Measurements from ENCODE around the gene NFATC2. TPM values are rescaled to one million over a fixed set of nuclear protein-coding genes. Genes with fewer than 3 reads are reported as not detected.

The NFATC2 gene
- total and polyA plus RNA-seq, 2 of the 8 experiments (the other 6 are each of a cell fraction or from before 2014, with no cell fraction given): 0.27 to 0.91 TPM

DNA sequence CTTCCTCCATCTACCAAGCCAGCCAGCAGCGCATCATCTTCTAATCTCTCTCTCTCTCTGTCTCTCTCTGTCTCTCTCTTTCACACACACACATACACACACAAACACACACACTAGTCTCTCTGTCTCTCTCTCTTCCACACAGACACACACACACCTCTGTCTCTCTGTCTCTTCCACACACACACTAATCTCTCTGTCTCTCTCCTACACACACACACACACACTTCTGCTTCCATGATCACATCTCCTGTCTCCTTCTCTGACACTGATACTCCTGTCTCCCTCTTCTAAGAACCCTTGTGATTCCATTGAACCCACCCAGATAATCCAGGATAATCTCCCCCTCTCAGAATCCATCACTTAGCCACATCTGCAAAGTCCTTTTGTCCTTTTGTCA, 181.3 kb downstream of the NFATC2 start (continued):
- TF ChIP-seq, protein P1, sequence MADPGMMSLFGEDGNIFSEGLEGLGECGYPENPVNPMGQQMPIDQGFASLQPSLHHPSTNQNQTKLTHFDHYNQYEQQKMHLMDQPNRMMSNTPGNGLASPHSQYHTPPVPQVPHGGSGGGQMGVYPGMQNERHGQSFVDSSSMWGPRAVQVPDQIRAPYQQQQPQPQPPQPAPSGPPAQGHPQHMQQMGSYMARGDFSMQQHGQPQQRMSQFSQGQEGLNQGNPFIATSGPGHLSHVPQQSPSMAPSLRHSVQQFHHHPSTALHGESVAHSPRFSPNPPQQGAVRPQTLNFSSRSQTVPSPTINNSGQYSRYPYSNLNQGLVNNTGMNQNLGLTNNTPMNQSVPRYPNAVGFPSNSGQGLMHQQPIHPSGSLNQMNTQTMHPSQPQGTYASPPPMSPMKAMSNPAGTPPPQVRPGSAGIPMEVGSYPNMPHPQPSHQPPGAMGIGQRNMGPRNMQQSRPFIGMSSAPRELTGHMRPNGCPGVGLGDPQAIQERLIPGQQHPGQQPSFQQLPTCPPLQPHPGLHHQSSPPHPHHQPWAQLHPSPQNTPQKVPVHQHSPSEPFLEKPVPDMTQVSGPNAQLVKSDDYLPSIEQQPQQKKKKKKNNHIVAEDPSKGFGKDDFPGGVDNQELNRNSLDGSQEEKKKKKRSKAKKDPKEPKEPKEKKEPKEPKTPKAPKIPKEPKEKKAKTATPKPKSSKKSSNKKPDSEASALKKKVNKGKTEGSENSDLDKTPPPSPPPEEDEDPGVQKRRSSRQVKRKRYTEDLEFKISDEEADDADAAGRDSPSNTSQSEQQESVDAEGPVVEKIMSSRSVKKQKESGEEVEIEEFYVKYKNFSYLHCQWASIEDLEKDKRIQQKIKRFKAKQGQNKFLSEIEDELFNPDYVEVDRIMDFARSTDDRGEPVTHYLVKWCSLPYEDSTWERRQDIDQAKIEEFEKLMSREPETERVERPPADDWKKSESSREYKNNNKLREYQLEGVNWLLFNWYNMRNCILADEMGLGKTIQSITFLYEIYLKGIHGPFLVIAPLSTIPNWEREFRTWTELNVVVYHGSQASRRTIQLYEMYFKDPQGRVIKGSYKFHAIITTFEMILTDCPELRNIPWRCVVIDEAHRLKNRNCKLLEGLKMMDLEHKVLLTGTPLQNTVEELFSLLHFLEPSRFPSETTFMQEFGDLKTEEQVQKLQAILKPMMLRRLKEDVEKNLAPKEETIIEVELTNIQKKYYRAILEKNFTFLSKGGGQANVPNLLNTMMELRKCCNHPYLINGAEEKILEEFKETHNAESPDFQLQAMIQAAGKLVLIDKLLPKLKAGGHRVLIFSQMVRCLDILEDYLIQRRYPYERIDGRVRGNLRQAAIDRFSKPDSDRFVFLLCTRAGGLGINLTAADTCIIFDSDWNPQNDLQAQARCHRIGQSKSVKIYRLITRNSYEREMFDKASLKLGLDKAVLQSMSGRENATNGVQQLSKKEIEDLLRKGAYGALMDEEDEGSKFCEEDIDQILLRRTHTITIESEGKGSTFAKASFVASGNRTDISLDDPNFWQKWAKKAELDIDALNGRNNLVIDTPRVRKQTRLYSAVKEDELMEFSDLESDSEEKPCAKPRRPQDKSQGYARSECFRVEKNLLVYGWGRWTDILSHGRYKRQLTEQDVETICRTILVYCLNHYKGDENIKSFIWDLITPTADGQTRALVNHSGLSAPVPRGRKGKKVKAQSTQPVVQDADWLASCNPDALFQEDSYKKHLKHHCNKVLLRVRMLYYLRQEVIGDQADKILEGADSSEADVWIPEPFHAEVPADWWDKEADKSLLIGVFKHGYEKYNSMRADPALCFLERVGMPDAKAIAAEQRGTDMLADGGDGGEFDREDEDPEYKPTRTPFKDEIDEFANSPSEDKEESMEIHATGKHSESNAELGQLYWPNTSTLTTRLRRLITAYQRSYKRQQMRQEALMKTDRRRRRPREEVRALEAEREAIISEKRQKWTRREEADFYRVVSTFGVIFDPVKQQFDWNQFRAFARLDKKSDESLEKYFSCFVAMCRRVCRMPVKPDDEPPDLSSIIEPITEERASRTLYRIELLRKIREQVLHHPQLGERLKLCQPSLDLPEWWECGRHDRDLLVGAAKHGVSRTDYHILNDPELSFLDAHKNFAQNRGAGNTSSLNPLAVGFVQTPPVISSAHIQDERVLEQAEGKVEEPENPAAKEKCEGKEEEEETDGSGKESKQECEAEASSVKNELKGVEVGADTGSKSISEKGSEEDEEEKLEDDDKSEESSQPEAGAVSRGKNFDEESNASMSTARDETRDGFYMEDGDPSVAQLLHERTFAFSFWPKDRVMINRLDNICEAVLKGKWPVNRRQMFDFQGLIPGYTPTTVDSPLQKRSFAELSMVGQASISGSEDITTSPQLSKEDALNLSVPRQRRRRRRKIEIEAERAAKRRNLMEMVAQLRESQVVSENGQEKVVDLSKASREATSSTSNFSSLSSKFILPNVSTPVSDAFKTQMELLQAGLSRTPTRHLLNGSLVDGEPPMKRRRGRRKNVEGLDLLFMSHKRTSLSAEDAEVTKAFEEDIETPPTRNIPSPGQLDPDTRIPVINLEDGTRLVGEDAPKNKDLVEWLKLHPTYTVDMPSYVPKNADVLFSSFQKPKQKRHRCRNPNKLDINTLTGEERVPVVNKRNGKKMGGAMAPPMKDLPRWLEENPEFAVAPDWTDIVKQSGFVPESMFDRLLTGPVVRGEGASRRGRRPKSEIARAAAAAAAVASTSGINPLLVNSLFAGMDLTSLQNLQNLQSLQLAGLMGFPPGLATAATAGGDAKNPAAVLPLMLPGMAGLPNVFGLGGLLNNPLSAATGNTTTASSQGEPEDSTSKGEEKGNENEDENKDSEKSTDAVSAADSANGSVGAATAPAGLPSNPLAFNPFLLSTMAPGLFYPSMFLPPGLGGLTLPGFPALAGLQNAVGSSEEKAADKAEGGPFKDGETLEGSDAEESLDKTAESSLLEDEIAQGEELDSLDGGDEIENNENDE (IDR thresholded peaks at IDR 0.05; ENCODE audit: insufficient replicate concordance, low read length): no peak
- TF ChIP-seq EGR1 (IDR thresholded peaks at IDR 0.05; ENCODE audit: borderline replicate concordance, low read depth, low read length) (no peak), RNF2 (IDR thresholded peaks at IDR 0.05; ENCODE audit: borderline replicate concordance, low read depth, low read length, missing control alignments, poor library complexity, severe bottlenecking) (no peak), HDAC2 (IDR thresholded peaks at IDR 0.05; ENCODE audit: borderline replicate concordance in 1 of 2, low read depth in 2 of 2, low read length in 2 of 2) (no peak), FOSL1 (IDR thresholded peaks at IDR 0.05; ENCODE audit: insufficient read depth, low read depth, low read length) (no peak), TAF7 (optimal IDR thresholded peaks at IDR 0.05; ENCODE audit: borderline replicate concordance, low read depth, low read length) (no peak)
- TF ChIP-seq, protein P2, sequence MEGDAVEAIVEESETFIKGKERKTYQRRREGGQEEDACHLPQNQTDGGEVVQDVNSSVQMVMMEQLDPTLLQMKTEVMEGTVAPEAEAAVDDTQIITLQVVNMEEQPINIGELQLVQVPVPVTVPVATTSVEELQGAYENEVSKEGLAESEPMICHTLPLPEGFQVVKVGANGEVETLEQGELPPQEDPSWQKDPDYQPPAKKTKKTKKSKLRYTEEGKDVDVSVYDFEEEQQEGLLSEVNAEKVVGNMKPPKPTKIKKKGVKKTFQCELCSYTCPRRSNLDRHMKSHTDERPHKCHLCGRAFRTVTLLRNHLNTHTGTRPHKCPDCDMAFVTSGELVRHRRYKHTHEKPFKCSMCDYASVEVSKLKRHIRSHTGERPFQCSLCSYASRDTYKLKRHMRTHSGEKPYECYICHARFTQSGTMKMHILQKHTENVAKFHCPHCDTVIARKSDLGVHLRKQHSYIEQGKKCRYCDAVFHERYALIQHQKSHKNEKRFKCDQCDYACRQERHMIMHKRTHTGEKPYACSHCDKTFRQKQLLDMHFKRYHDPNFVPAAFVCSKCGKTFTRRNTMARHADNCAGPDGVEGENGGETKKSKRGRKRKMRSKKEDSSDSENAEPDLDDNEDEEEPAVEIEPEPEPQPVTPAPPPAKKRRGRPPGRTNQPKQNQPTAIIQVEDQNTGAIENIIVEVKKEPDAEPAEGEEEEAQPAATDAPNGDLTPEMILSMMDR (IDR thresholded peaks at IDR 0.05; ENCODE audit: control extremely low read depth in 1 of 3, insufficient read depth in 1 of 3, low read depth in 1 of 3, low read length in 3 of 3): no peak
